LoVo (cell line): ENCODE measurements around the gene ARMCX2.
"Not testable (repeated sequence)": the region's sequence is repeated elsewhere in the genome, so short reads cannot be mapped to it uniquely, and the experiment has no call there.

Experiments
- DNase-seq: peaks from one replicate; pipeline ENCODE4 v3.0.0-alpha.2; 2016; ENCODE audit warnings: low spot score

Gene ARMCX2

DNA sequence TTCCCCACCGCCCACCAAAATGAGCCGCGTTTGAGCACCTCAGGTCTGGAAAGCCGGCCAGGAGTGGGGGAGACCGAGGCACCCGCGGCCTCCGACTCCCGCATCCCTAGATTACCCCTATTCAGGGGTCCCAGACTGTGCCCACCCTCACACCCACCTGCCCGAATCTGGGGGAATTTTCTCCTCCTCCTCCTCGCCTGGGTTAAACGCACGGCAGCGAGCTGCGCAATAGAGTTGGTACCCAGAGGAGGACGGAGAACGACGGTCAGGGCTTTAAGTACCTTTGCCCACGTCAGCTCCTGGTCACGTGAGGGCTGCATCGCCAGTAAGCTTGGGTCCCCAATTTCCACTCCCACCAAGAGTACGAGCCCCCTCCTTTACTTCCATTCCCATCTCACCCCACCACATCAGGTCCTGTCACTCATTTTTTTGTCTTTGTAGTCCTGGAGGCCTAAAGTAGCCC, at the start of gene ARMCX2:
Gene ARMCX2, minus strand, starts transcription at position 250 of the 463 bp plus-strand sequence. CDS start 2,262 bp downstream, outside the sequence.
- no peak for DNase-seq

DNA sequence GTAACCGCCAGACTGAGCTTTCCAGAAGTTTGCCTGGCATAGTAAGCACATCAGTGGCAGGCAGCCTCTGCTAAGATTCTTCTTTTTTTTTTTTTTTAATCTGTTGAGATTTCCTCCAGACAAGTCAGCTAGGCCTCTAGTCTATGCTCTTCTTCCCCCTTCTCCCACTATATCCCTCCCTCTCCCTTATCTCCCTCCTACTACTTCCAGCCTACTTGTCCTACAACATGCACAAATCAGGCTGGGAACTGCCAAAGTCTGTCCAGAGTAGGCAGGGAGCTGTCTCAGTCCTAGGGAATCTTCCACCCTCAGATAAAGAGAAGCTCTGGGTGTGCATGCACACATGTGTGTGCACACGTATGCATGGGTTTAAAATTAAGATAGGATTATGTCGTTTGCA, 49.7 kb upstream of the ARMCX2 start:
- DNase-seq = no peak

DNA sequence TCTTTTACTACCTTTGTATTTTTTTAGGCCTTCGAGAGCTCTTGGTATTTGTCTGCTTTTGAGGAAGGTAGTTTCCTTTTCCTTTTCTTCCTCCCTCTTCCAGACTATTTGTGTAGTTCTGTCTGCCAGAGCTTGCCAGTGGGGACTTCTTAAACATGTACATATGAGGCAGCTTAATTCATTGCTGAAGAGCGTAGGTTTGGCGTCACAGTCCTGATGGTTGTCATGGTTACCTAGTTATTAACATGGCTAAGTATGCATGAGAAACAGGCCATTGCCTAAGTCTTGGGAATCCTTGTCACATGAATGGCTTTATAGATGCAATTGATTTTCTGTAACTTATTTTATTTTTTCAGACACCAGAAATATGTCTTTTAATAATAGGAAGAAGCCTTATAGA, 48.5 kb upstream of the ARMCX2 start:
- no peak for DNase-seq

DNA sequence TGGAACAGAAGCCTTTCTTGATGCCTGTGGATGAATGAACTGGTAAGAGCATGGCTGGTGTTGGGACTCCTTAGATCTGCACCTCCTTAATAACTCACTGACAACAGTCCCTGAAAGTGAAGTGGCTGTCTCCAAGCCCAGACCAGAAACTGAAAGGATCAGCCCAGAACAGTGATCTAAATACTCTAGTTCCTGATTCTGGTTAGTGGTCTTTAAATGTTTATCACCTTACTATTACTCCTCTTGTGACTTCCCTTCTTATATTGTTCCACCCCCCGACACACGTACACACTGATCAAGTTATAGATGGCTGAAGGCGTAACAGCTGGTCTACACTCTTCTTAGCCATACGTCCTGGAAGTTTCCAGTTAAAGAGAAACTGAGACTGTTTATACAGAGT, 33.8 kb upstream of the ARMCX2 start:
- DNase-seq = no peak

DNA sequence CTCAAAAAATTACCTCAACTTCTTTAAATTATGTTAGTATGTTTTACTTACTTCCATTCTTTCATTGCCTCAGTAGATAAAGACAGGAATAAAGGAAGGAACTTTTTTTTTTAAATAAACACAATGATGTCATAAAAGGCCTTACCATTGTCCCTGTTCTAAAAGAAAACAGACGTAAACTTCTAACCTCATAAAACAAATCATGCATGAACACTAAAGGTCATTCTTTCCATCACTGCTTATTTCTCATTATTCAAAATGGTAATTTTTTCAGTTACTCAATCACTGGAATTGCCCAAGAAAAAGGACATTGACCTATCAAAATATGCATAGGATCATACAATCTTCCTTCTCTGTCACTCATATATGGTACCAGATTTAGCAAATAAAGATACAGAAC, 32.2 kb upstream of the ARMCX2 start:
- DNase-seq = no peak

DNA sequence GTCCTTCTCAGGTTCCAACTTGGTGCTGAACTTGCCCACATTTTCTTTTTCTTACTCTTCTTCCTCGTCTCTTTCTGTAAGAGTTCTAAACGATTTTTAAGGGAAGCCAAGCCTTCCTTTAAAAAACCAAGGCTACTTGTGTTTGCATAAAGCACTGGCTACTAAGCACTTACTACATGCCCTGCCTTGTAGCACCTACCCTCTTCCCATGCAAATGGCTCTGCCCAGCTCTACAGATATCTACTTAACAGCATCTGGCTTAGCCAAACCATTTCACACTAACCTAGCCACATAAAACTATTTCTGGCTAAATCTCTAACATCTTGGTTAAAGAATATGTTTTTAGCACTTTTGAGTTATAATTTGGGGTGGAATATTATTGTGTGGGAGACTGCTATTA, 26.9 kb upstream of the ARMCX2 start:
- no peak for DNase-seq

DNA sequence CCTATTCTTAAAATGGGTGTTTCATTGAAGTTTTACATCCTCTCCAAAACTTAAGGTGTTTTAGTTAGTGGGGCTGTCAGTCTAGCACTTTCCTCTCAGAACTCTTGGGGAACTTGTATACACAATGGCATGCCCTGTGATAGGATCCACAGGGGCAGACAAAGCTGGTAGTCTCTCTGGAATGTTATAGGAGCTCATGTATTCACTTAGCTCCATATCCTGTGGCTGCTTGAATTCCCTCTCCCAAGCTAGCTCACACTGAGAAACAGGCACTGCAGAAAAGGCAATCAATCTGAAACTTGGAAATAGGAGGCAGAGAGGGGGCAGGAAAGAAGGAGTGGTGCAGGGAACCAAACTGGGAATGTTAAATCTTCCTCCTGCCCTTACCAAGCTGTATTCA, 26.3 kb upstream of the ARMCX2 start:
- DNase-seq = no peak

DNA sequence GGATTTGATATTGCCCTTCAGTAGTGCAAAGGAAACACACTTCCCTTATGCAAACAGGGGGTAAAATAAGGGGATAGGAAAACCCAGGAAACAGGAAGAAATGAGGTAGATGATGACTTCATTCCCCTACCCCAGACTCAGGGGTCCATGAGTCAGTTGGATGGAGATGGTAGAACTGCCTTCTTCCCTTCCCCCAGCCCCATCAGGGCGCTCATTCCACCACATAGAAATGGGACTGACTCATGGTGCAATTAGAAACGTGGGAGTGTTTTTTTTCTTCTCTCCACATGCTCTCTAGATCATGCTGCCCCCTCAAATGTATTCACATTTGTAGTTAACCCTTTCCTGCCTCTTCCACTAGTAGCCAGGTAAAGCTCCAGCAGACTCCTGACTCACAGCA, 23.1 kb upstream of the ARMCX2 start:
- no peak for DNase-seq

DNA sequence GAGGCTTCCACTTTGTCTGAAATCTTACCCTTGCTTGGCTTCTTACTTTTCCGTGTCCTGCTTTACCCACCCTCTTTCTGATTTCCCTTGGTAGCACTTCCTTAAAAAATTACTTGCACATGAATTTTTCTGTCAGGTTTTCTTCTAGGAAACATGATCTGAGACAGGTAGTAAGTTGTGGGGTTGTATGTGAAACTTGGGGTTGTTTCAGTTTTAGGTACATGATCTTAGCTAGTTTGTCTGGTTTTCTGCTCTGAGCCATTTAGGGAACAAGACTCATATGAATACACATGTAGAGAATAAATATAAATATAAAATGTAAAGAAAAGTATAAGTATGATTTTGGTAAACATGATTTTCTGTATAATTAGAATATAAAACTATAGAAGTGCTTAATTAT, 17.4 kb upstream of the ARMCX2 start:
- no peak for DNase-seq

DNA sequence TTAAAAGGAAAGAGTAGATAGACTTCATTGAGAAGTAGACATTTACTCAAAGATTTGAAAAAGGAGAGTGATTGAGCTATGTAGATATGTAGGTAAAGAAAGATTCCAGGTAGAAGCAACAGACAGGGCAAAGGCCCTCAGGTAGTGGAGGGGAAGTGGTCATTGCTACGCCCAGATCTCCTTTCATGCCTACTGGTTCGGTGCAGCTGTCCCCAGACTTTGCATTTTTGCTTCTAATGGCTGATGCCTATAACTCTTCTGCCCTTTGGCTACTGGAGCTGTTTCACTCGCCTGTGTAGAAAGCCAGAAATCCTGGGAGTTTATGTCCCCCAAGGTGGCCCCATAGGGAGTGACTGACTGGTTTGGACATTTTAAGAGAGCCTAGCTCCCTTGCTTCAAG, 16.9 kb upstream of the ARMCX2 start:
- DNase-seq = no peak

DNA sequence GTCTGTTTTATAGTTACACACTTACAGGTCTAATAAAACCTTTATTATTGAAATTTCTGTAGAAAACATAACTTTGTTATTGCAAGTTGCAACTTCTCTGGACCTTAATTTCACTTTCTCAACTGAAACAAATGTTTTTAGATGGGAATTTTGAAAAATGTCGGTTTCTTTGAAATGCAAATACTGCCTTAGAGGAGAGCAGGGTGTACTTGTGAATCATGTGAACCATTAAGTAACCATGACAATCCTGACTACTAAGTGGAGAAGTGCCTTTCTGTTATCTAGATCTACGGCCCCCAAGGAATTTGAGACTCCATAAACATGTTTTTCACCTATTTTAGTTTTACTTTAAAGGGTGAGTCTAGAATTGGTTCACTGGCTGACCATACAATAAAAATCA, 8.5 kb upstream of the ARMCX2 start:
- no peak for DNase-seq

DNA sequence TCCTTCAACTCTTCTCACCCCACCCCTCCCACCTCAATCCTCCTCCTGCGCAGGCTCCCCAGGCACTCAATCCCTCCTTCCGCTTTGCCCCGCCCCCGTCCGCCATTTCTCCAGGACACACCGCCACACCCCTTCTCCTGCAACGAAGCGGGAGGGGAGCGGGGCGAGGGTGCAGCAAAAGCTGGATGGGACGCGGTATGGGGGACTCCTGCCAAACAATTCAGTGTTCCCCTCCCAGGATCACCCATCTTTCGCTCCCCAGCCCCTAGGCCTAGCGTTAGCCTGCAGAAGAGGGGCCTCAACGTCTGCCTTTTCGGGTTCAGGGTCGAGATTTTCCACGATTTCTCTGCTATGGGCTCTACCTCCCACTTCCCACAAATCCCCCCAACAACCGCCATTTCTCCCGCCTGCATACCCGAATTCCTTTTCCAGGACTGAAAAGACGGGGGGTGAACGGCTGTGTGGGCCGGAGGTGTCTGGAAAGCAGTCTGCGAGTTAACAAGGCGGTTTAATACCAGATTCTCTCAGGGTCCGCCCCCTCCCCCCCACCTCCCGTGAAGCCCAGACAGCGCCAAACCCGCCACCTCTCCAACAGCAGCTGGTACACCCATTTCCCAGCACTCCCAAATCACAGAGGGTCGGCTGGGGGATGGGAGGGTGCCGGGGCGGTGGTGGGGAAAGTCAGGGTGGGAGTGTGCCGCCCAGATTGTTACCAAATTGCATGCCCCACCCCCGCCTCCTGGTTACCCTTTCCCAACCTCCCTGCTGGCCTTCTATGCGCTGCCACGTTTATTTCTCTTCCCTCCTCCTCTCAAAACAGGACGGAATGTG, 774 bp downstream of the ARMCX2 start:
- no peak for DNase-seq

DNA sequence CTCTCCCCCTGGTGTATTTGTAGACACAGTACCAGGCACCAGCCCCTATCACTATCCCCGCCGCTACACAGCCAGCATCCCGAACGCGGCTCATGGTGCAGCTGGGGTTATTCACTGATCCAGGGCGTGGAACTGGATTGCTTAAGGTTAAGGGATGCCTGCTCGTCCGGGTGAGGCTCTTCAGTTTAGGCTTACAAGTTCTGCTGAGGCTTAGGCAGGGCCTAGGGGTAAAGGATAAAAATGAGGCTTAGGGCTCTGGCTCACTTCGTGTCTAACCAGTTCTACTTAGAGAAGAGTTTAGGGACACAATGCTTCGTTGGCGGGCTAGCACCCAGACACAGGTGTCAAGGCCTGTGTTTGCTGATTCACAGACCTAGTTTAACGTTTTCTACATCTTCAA, 2.2 kb downstream of the ARMCX2 start:
- no peak for DNase-seq

DNA sequence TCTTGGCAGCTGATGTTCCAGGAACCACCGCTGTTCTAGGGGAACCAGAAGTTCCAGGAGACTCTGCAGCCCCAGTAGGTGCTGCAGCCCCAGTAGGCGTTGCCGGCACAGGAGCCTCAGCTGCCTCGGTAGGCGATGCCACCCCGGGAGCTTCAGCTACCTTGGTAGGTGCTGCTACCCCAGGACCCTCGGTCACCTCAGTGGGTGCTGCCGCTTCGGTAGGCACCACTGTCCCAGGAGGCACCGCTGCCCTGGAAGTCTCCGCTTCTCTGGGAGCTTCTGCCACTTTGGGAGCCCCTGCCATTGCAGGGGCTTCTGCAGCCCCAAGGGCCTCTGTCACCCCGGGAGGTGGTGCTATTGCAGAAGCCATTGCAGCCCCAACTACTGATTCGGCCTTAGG, 2.8 kb downstream of the ARMCX2 start:
- DNase-seq = no peak

DNA sequence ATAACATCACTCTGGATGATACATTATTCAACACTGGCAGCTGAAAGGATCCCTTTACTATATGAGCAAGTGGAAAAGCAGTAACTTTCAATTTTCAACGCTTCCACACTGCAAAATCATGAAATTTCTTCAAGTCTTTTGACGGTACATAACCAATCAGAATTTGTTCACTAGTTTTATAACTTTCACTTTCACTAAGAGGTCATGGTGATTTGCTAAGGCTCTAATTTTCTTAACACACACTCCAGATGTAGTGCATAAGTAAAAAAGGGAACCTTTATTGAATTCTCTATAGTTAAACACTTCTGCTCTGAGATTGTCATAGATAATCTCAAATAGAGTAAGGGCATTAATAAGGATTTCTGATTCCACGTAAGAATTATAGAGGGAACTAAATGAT, 4.1 kb downstream of the ARMCX2 start:
- no peak for DNase-seq

DNA sequence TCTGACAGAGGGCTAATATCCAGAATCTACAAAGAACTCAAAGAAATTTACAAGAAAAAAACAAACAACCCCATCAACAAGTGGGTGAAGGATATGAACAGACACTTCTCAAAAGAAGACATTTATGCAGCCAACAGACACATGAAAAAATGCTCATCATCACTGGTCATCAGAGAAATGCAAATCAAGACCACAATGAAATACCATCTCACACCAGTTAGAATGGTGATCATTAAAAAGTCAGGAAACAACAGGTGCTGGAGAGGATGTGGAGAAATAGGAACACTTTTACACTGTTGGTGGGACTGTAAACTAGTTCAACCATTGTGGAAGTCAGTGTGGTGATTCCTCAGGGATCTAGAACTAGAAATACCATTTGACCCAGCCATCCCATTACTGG, 11.9 kb downstream of the ARMCX2 start:
- DNase-seq = not testable (repeated sequence)

DNA sequence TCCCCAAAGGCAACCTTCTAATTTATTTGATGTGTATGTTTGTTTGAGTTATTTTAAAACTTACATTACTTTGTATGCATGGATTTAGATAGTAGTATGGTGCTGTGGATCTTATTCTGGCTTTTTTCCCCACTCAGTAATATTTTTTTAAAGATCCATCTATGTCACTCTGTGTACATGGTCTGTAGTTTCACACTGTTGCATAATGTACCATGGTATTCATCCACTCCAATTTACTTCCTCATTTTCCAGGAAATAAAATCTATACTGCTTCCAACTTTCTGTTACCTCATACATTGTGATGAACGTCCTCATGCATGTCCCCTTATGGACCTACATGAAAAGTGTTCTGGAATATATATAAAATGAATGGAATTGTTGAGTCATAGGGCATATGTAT, 17.6 kb downstream of the ARMCX2 start:
- DNase-seq = no peak

DNA sequence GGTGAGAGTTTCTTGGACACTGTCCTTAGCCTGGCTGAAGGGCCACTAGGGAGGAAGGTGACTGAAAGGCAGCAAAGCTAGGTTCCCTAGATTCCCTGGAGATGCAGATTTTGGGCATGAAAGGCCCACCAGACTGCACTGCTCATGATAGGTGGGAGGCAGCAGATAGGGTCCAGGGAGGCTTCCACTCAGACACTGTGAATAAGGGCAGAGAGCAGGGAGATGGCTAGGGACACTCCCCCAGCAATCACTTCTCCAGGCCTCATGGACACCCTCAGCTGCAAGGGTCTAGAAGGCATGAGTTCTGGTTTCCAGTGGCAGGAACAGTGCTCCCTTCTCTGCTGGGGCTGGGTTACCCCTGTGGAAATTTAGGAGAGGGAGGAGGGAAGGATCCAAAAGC, 20.1 kb downstream of the ARMCX2 start:
- DNase-seq = no peak

DNA sequence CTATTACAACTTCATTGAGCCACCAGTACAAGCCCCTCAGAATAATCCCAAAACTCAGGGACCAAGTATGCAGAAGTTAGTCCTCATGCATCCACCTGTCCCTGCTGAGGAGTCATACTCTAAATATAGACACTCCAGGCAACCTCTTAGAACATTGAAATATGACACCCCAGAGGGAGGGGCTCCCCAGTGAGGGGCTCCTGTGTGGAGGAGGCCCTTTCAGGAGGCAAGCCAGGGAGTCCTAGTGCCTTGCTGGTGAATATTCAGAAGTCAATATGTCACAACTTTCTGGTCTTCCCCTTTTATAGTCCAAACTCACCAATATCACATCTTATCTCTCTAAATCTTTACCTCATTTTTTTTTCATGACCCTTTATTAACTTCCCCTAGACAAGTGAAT, 40.3 kb downstream of the ARMCX2 start:
- no peak for DNase-seq

DNA sequence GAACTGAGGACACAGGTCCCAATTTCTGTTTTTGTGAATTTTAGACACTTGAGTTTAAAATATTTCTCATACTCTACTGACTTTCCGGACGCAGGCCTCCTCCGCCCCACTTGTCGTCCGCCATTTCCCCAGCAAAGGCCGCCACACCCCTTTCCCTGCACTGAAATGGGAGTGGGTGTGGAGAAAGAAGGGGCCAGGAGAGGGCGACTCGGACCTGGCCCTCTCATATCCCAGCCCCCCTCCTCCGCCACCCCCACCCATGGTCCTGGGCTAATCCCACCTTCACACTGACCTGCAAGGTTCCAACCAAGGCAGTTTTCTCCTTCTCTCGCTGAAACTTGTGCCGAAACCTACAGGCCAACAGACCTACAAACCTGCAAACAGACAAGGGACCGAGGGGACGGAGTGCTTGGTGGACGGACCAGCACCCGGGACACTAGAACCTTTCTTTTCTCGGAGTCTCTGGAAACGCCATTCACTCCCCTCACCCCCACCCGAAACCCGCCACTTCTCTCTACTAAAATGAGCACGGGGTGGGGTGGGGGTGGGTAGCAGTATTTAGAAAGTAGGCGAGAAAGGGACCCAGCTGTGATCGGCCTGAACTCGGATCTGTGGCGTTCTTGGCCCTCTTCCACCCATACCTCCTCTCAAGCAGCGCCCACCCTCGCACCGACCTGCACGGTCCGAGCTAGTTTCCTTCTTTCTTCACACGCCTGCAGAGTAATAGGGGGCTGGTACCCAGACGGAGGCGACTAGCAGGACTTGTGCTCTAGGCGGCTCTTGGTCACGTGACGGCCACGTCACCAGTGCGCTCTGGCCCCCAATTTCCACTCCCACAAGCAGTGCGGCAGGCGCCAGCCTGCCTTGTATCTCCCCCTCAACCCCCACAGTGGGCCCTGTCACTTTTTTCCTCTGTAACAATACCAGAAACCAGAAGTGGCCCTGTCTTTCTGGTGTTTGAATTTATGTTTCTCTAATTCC, 42.1 kb downstream of the ARMCX2 start, which contains the start of gene ARMCX6:
Gene ARMCX6, minus strand, starts transcription at position 790 of the 981 bp plus-strand sequence. CDS start 1,380 bp downstream, outside the sequence.
- DNase-seq = no peak

DNA sequence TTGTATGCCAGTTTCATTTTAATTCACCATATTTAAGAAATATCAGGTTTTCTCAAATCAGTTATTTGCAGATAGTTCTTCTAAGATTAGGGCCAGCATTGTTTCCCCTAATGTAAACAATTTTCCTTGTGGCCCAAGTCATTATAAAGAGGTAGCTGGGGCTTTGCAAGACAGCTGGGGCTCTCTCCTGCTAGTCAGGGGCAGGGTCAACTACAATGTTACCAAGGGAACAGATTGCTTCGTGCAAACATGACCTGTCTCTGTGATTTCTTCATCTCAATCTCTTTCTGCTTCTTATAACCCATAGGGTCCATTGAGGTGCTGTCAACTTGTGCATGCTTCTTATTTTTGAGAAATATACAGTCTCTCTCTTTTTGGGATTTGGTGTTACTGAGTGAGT, 53.9 kb downstream of the ARMCX2 start:
- no peak for DNase-seq
